ENCODE data around the gene RPS15A.

DNA sequence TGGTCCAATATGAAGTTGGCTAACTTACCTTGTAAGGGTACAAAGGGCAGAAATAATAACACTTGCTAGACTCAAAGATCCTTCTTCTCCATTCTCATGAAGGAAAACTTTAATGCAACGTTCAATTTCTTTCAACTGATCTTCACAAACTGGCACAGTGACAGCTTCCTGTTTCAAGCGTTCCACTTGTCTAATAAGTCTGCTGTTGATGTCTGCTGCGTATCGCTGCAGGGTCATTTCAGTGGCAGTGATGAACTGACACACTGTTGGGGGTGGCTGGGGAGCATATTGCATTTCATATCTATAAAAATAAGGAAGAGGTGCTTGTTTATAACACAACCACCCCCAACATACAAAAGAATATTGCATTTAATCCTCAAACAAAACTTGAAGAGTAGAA is 44.7 kb upstream of the RPS15A start:
- TF ChIP-seq, protein P1, sequence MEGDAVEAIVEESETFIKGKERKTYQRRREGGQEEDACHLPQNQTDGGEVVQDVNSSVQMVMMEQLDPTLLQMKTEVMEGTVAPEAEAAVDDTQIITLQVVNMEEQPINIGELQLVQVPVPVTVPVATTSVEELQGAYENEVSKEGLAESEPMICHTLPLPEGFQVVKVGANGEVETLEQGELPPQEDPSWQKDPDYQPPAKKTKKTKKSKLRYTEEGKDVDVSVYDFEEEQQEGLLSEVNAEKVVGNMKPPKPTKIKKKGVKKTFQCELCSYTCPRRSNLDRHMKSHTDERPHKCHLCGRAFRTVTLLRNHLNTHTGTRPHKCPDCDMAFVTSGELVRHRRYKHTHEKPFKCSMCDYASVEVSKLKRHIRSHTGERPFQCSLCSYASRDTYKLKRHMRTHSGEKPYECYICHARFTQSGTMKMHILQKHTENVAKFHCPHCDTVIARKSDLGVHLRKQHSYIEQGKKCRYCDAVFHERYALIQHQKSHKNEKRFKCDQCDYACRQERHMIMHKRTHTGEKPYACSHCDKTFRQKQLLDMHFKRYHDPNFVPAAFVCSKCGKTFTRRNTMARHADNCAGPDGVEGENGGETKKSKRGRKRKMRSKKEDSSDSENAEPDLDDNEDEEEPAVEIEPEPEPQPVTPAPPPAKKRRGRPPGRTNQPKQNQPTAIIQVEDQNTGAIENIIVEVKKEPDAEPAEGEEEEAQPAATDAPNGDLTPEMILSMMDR (IDR thresholded peaks at IDR 0.05), result no peak
- TF ChIP-seq POLR2A (IDR thresholded peaks at IDR 0.05), result no peak
